Activated T-cell treated with anti-CD3 and anti-CD28 coated beads, Interleukin-2, amount 50 U/mL, for 48 hours (primary cell): ENCODE results near the gene KCNJ12.
"Not testable (repeated sequence)": the region's sequence is repeated elsewhere in the genome, so short reads cannot be mapped to it uniquely, and the experiment has no call there.

Experiments
- DNase-seq, 2 experiments: peaks; one replicate each; pipeline ENCODE4 v3.0.0-alpha.2; 2020

KCNJ12 gene

GRCh38 chr17:21388066-21388465 is 11.9 kb downstream of the KCNJ12 start:
- no peak for DNase-seq

DNA sequence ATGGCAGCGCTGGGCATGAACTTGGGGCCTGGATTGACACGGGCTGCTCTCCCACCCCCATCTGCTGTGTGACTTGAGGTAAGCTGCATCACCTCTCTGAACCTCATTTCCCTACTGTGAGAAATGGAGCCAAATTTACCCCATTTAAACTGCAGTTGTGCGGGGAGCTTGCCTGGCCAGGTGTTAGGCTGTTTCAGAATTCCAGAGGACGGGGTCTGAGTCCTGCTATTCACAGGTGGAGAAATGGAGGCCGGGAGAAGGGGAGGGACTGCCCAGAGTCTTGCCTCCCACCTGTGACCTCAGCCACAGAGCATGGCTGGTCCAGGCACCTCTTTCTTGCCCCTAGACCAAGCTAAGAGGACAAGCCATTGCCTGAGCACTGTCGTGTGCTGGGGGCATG is 12.8 kb downstream of the KCNJ12 start:
- no peak for DNase-seq

GRCh38 chr17:21389394-21389793 is 13.2 kb downstream of the KCNJ12 start:
- DNase-seq: no peak

DNA sequence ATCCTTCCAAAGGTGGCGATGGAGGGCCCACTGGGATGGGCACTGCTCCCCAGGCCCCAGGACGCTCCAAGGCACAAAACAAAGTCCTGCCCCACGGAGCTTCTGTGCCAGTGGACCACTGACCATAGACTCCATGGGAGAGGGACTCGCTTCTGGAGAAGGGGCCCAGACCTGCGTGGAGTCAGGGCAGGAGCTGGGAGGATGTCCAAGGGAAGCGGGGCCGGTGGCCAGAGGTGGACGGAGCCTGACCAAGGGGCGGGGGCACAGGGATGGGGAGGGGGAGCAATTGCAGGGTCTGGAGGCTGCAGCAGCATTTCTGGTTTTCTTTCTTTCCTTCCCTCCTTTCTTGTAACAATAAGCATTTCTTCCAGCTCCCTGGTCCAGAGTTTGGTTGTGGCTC is 14.1 kb downstream of the KCNJ12 start:
- no peak for DNase-seq

- DNase-seq: no peak
Measured at GRCh38 chr17:21392266-21392665, 16.1 kb downstream of the KCNJ12 start.

DNA sequence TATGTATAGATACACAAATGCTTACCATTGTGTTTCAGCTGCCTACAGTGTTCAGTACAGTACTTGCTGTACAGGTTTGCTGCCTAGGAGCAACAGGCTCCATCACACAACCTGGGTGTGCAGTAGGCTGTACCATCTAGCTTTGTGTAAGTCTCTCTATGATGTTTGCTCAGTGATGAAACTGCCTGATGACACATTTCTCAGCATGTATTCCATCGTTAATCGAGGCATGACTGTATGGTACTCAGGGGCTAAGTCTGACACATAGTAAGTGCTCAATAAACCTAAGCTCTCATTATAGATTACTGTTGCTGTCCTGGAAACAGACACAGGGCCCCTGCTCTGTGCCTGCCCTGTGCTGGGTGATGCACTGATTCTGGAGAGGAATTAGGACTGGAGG is 18.1 kb downstream of the KCNJ12 start:
- DNase-seq: no peak

- no peak for DNase-seq
Measured at GRCh38 chr17:21395764-21396163, 19.6 kb downstream of the KCNJ12 start.

GRCh38 chr17:21396237-21396636 is 20.1 kb downstream of the KCNJ12 start:
- DNase-seq: no peak

DNA sequence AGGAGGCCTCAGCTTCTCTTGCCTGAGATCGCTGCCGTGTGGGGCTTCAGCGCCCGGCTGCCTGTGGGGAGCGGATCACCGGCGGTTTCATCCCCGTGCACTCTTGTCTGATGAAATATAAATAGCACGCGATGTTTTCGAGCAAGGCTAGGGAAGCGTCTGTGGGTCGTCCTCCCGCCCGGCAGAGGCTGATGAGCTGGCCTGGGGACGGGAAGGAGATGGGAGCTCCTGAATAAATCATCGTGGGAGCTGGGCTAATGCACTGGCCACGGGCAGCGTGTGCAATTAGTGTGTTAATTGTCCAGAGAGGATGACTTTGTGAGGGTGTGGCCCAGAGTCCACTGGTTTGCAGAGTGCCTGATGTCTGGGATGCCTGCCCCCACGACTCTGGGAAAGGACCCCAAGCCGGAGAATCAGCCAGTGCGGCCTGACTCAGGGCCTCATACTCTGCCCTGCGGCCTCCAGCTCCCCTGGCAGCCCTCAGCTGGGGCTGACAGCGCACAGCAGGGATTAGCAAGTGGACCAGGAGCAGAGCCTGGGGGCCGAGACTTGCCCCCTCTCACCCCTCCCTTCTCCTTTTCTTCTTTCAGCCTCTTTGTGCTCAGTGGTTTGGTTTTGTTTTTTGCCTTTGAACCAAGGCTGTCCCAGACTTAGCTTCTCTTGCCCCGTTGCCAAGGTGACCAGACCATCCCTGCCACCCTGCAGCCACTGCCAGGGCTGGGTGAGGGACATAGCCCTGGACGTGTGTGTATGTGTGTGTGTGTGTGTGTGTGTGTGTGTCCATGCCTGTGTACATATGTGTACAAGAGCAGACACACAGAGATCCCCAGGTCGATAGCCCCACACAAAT is 21.4 kb downstream of the KCNJ12 start:
- no peak for DNase-seq

DNA sequence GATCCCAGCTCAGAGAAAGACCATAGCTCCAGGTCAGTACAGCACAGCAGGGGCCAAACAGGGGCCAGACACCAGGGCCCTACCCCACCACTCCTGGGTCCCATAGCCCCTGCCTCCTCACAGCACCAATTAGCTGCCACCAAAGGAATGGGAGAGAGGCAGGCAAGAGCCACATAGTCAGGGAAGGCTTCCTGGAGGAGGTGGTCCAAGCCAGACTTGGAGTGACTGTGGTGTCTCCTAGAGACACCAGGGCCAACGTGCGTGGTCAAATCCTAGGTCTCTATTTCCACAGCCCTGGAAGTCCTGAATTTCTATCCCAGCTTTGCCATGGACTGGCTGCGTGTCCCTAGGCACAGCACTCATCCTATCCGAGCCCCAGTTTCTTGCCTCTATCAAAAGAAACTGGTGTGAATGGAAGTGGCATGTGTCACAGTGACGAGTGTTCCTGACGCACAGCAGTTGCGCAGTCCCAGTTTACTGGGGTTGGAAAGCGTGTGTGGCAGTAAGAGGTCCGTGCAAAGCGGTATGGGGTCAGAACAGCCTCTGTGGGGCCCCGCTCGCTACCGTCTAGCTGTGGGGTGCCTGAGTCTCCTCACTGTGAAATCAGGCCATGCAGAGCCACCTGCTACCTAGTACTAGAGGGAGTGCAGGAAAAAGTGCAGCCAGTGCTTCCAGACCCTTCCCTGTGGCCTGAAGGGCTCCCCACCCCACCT is 23.5 kb downstream of the KCNJ12 start:
- no peak for DNase-seq

DNA sequence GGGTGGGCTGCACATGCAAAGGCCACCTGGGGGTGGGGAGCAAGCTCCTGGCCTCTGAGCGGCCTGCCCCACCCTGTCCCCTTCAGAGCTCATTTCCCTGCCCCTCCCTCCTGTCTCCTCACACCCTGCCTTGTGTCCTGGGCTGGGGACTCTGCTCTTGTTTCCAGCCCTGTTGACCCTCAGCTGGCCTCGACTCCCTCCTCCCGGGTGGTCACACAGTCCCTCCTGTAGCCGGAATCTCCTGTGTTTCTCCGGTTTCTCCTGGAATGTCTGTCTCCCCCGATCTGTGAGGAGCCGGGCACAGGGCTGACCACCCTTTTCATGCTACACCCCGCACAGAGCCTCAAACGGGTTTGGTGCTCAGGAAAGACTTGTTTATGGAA is 24.0 kb downstream of the KCNJ12 start:
- not testable (repeated sequence) for DNase-seq

DNA sequence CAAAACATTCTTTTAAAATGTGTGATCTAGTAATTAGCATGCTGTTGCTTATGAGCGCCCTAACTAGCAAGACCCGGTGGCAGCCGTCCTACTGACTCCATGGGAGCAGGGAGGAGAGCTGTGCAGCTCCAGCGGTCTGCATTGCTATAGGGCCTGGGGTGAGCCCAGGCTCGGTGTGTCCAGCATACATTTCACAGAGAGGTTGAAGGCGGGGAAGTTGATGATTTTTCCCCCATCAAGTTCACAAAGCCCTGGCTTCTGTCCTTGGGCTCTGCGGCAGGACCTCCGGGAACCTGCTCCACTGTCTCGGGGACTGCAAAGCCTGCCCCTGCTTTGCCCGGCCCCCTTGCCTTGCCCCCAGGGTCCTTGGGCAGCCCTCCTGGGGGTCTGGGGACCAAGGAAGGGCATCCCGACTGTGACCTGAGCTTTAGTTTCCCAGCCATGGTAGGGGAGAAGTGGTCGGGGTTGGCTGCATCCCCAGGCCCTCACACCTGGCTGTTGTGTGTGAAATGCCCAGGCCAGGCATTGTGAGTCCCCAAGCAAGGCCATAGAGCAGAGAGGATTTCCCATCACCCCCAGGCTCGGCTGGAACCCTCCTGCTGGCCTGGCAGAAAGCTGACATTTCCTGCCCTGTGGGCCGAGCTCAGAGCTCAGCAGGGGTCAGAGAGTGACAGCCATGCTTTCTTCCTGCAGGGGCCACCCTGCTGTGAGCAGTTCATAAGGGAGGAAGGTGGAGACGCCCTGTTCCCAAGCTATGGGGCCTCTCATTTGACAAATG is 24.8 kb downstream of the KCNJ12 start:
- DNase-seq: no peak

- not testable (repeated sequence) for DNase-seq
Measured at GRCh38 chr17:21402166-21402571, 26.0 kb downstream of the KCNJ12 start.

- DNase-seq: not testable (repeated sequence)
Measured at GRCh38 chr17:21402926-21403325, 26.8 kb downstream of the KCNJ12 start.

GRCh38 chr17:21404106-21404505 is 27.9 kb downstream of the KCNJ12 start:
- DNase-seq: not testable (repeated sequence)

DNA sequence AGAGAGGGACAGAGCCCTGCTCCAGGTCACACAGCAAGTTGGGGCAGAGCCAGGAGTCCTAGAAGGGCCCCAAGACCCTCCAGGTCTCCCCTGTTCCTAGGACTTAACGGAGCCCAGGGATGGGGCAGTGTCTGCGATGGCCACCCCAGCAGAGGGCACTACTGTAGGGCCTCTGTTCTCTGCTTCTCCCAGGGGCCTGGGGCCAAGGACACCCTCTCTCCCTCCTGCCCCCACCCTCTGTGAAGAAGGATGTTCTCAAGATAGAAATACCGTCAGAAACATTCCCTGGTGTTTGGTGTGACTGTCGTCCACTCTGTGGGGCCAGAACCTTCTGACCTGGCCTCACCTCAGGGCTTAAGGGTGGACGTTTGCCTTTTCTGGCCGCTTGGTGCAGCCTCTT is 28.4 kb downstream of the KCNJ12 start:
- not testable (repeated sequence) for DNase-seq

- not testable (repeated sequence) for DNase-seq
Measured at GRCh38 chr17:21404956-21405731, 29.0 kb downstream of the KCNJ12 start.

DNA sequence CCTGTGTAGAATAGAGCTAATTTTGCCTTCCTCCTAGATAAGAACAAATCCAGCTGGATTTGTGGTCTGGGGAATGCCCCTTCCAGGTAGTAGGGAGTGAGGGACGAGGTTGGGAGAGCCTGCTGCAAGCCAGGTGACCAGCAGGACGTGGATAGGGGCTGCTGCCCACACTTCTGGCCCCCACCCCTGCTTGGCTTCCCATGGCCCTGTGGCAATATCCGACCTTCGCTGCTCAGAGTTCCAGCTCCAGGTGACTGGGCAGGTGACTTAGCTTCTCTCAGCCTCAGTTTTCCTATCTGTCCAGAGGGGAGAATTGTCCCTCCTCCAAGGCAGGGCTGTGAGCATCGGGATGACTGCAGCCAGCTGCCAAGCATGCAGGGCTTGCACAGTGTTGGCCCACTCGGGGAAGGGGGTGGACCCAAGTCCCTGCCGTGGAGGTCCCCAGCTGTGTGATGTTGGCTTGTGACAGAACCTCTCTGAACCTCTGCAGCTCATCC is 29.8 kb downstream of the KCNJ12 start:
- not testable (repeated sequence) for DNase-seq

DNA sequence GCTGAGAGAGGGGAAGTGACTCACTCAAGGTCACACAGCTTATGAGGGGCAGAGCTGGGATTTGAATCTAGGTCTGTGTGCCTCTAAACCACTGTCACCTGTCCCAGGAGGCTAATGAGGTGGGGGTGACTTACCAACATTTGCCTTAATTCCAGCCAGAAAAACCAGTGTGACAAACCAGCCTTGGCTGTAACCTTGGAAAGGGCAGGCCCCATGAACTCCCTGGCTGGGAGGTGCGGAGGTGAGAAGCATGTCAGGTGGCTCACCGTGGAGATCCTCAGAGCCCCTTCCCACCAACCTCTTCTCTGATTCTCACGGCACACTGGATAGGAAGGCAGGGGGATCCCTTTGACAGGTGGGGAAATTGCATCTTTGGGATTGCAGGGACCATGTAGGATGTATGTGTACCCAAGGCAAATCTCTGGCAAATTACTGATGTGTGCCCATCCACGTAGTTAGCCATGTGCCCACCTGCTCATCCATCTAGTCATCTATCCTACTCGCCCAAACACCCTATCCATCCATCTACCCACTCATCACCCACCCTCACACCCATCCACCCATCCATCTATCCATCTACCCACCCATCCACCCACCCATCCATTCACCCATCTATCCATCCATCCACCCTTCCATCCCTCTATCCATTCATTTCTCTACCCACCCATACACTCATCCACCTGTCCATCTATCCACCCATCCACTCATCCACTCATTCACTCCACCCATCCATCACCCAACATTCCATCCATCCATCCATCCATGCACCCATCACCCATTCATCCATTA is 30.7 kb downstream of the KCNJ12 start:
- not testable (repeated sequence) for DNase-seq

GRCh38 chr17:21407752-21408151 is 31.6 kb downstream of the KCNJ12 start:
- DNase-seq: not testable (repeated sequence)

DNA sequence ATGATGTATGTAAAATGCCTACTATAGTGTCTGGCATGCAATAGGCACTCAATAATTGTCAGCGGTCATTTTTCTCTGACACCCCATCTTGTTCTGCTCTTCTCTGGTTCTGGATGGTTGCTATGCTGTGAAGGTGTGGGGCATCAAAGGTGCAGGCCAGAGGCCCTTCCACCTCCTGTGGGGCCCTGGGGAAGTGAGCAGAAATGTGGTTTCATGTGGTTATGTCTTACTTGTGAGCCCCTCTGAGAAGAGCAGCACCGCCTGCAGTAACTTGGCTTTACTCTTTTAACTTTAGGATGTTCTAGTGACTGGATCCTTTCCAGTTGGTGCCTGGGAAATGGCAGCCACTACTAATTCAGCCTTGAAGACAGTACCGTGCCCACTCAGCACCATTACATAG is 32.1 kb downstream of the KCNJ12 start:
- not testable (repeated sequence) for DNase-seq
